Activated naive CD4-positive, alpha-beta T cell treated with anti-CD3 and anti-CD28 coated beads, Interleukin-2, amount 50 U/mL, for 16 hours (primary cell): ENCODE measurements around the gene PHTF2.
"Not testable (repeated sequence)": the region's sequence is repeated elsewhere in the genome, so short reads cannot be mapped to it uniquely, and the experiment has no call there.

Experiments
- DNase-seq: peaks from one replicate; pipeline ENCODE4 v3.0.0-alpha.2; 2020

The PHTF2 gene

DNA sequence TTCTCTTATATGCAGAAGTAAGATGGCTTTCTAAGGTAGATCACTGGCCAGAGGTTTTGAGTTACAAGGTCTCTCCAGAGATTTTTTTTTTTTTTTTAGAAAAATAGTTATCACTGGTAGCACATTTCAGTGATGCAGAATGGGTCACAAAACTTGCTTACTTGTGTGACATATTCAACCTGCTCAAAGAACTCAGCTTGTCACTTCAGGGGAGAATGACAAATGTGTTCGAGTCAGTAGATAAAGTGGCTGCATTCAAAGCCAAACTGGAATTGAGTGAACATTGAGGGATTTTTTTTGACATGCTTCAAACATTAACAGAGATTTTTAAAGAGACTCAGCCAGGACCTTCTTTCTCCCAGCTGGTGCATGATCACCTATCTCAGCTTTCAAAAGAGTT lies 33.4 kb downstream of the PHTF2 start:
- DNase-seq: no peak

DNA sequence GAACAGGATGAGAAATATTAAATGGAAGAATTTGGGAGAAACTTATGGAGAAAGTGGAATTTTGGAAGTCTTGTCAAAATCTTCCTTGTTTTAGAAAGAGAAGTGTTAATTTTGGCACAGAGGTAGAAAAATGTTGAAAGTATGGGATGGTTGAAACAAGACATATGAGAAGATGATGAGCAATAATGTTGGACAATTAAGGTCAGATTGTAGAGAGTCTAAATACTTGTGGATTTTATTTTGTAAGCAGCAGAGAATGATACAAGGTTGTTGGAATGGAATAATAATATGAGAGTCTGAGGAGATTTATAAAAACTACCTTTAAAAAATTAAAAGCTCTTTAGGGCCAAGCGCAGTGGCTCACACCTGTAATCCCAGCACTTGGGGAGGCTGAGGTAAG lies 34.6 kb downstream of the PHTF2 start:
- DNase-seq: no peak

DNA sequence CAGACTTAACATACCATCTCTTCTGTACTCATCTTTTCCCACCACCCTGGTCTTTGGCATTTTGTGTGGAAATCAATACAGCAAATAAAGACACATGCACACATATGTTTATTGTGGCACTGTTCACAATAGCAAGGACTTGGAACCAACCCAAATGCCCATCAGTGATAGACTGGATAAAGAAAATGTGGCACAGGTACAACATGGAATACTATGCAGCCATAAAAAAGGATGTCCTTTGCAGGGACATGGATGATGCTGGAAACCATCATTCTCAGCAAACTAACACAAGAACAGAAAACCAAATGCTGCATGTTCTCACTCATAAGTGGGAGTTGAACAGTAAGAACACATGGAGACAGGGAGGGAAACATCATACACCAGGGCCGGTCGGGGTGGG lies 37.9 kb downstream of the PHTF2 start:
- DNase-seq: not testable (repeated sequence)

DNA sequence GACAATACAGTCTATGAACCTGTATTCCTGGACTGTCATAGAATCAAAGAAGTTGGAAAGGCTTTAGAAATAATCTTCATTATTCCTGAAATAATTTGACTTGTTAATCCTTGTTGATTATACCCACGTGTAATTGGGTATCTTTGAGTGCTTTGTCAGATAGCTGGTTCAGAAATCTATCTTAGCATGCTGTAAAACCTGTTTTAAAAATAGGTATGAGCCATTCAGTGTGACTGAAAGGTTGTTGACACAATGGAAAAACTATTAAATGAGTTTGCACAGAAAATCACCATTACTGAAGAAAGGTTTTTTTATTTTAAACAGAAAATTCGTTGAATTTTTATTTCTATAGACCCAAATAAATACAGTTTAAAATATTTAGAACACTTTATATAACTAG lies 38.7 kb downstream of the PHTF2 start:
- no peak for DNase-seq

DNA sequence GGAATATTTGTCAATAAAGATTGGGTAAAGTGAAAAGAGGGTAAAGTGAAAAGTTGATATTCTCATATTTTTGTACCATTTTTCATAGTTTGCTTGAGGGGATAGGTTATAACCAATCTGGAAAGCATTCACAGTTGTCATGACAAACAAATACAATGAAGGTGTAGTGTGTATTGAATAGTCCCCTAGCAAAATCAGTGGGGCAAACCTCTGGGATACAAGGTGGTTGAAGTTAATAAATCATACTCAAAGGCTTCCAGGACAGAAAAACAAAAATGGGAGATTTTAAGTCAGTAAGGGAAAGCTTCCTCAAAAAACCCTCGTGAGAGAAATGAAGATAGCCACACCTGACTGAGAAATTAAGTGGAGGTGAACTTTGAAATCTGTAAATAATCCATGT lies 39.4 kb downstream of the PHTF2 start:
- no peak for DNase-seq

DNA sequence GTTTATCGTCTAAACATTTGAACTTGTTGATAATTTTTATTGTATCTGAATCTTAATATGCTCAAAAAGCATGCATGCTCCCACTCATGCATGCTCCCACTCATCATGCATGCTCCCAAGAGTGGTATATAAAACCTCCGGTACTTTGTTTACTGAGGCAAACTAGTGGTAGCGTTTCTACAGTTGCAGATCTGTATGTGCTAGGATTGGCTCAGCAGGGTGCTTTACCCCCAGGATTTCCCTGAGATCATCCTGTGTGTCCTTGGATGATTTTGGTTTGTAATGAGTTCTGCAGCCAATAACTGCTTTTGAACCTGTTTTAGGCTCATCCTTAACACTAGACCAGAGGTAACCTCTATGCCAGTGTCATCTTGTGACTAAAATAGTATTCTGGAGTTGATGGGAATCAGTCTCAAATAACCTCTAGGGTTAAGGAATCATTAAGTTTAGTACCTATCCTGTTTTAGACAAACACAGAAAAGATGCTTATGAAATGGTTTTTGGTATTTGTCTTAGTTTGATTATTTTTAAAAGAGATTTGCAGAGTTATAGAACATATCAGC lies 40.4 kb downstream of the PHTF2 start:
- DNase-seq: no peak

DNA sequence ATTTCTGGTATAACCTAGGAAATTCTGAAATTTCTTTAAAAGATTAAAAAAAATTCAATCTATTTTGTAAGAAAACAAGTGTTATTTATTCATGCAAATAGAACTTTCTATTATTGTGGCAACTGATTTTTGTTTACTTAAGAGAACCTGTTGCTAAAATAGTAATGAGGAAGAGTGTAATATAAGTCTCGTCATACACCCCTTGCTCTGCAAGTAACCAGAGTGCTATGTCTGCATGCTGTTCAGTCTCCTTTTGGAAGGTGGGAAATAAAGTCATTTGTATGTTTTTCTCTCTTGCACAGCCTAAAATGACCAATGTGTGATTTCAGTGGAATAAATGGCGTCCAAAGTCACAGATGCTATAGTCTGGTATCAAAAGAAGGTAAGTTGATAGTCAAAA lies 41.3 kb downstream of the PHTF2 start:
- DNase-seq: no peak

DNA sequence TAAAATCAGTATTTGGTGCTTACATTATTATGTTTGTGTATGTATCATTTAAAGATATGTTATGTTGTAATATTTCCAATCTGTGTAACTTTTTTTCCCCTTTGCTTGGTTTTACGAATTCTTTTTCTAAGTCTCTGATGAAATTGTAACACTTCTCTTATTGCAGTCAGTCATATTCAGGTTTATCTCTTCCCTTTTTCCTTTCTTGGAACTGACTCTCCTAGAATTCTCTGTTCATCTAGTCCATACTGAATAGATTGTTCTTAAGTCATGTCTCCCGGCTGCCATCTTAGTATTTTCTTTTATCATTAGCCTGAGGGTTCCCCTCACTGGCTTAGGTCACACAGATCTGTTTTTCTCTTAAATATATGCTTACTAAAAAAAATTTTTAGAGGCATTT lies 44.6 kb downstream of the PHTF2 start:
- no peak for DNase-seq

DNA sequence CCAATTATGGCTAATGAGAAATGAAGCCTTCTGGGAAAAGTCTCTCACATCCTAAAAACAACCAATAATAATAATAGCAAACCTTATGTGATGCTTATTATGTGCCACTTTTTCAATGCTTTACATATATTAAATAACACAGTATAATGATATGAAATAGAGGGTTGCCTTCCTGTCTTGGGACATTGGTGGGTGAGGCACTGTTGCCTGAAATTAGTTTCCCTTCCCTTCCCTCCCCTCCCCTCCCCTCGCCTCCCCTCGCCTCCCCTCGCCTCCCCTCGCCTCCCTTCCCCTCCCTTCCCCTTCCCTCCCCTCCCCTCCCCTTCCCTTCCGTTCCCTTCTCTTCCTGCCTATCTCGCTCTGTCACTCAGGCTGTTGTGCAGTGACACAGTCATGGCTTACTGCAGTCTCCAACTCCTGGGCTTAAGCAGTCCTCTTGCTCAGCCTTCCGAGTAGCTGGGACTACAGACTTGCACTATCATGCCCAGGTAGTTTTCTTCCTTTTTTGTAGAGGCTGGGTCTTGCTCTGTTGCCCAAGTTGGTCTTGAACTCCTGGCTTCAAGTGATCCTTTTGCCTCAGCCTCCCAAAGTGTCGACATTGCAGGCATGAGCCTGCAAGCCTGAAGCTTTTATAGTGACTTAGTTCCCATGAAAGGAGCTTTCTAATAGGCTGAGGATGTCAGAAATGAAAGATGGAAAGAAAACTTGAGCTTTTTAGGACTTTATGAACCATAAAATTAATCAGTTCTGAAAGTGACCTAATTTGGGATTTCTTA lies 47.9 kb downstream of the PHTF2 start:
- no peak for DNase-seq

DNA sequence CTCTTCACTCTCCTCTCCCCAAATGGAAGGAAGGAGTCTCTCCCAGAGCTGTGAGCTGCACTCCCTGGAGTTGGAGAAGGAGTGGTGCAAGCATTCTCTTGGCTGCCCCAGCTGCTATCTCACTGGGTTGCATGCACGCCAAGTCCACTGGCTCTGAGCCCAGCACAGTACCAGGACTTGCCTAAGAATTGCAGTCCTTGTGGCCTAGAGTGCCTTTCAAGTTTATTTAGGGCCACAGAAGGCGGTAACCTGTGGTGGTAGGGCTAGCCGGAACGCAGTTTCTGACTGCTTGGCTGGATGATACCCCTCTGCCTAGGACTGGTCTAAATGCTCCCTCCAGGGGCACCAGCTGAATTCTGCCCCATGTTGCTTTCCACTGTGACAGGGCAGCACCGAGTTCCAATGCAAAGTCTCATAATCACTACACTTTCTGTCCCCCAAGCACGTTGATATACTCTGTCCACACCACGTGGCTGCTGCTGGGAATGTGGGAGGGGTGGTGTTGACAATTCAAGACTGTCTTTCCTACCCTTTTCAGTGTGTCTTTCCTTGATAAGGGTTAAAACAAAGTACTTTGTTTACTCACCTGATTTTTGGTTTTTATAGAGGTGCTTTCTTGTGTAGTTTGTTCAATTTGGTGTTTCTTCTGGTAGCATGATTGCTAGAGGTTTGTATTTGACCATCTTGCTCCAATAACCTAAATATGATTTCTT lies 57.0 kb downstream of the PHTF2 start:
- no peak for DNase-seq

DNA sequence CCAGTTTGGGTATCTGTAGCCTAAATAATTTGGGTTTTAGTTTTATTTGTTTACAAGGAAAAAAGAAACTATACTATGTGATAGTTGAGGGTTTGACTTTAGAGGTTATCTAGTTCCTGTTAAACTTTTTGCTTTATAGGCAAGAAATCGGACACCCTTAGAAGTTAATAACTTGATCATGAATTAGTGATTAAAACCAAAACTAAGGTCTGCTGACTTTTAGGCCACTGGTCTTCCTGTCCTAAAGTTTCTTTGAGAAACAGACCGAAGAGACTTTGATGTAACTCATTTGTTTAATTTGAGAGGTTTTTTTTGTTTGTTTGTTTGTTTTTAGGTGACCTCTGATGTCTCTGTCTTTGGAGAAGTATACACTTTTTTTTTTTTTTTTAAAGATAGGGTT lies 59.7 kb downstream of the PHTF2 start:
- DNase-seq: no peak

DNA sequence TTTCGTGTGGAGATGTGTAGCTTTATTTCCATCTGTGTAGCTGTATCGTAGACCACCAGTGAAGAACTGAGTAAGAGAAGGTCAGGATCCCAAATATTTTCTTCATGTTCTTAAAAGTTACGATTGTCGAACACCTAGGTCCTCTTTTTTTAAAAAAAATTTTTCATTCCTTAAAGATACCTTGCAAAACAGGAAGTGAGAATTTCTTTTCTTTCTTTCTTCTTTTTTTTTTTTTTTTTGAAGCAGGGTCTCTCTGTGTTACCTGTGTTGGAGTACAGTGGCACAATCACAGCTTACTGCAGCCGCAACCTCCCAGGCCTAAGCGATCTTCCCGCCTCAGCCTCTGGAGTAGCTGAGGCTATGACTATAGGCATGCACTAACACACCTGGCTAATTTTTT lies 60.8 kb downstream of the PHTF2 start:
- DNase-seq: no peak

DNA sequence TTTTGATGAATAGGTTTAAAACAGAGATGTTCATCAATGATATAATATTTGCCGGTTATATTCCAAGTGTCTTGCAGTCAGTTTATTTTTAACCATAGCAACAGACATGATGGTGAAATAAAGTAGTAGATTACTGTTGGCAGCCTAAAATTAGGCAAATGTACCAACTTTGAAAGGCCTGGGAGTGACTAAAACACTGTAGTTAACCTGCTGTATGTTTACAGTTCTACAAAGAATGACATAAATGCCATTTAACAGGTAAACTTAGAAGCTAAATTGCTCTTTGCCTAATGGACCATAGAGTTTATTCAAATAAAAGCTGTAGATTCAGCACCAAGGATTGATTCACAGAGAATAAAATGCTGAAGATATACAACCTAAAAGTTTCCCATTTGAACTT lies 64.1 kb downstream of the PHTF2 start:
- DNase-seq: no peak

DNA sequence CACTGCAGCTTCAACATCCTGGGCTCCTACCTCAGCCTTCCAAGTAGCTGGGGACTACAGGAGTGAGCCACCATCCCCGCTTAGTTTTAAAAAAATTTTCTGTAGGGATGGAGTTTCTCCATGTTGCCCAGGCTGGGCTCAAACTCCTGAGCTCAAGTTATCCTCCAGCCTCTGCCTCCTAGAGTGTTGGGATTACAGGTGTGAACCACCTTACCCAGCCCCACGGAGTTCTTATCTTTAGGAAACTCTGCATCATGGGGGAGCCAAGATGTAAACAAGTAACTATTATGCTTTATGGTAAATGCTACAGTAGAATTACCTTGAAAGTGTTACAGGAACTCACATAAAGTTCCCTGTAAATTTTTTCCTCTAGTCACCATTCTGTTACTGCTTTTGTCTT lies 65.3 kb downstream of the PHTF2 start:
- DNase-seq: no peak

DNA sequence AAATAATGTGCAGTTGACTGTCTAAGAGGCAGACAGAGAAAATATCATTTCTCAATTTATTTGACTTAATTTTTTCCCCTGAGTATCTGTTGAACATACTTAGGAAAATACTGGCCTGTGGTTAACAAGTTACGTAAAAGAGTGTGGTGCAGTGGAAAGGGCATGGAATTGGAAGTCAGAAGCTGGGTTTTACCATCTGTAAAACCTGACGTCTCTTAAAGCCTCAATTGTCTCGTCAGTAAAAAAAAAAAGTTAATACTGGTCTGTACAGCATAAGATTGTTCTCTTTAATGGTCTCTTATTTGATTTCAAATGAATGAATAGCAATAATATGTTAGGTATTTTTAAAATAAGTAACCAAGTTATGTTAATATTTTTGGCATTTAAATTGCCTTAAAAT lies 67.8 kb downstream of the PHTF2 start:
- no peak for DNase-seq

DNA sequence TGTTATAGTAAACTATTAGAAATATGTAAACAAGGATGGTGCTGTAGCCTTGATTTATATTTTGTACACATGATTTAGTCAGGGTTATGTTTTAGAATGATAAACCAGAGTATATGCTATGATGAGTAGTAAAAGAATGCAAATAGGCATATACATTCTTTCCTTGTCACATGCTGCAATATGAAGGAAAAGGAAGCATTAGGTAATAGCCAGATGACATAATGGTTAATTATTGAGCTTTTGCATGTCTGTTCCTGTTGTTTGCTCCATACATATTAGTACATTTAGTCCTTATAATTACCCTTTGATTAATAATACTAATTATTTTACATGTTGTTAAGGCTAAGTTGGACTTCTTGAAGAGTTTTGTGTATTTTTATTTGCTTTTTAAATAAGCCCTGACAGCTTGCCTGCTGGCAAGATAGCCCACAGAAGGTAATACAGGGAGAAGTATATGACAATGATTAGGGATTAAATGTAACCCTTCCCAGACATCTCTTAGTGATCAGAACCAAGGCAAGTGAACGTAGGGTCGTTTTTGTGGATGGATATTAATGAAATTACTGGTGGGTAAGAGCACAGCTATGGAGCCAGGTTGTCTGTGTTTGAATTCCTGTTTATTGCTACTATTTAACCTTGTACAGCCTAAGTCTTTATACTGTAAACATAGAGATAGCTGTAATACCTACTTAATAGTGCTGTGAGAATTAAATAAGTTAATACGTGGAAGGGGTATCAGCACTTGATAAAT lies 68.4 kb downstream of the PHTF2 start:
- no peak for DNase-seq

DNA sequence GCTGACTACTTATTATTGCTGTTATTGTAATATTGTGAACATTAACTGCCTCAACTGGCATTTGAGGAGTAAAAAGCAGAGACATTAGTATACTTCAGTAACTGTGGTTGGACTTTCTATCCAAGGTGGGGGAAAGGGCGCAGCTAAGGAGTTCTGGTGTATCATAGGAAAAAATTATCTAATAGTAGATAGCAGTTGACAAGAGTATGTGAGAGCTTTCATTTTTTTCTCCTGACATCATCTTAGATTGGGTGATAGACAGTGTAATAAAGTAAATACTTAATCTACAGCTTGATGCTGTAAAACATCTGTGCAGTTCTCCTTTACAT lies 68.9 kb downstream of the PHTF2 start:
- no peak for DNase-seq

DNA sequence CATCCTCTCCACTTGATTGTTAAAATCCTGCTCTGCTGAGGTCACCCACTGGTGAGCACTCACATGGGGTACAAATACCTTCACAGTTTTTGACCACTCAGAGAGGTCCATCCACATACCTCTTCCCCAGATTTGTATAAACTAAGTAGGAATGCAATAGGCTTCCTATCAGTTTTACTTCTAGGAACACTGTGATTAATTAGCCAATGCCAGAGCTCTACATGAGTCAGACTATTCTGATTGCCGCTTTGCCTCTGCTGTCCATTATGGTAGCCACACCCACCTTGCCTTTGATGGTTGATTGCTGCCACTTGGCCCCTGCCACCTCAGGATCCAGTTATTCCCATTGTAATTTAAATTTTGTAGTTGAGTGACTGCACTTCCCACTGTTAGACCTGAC lies 73.7 kb downstream of the PHTF2 start:
- not testable (repeated sequence) for DNase-seq

DNA sequence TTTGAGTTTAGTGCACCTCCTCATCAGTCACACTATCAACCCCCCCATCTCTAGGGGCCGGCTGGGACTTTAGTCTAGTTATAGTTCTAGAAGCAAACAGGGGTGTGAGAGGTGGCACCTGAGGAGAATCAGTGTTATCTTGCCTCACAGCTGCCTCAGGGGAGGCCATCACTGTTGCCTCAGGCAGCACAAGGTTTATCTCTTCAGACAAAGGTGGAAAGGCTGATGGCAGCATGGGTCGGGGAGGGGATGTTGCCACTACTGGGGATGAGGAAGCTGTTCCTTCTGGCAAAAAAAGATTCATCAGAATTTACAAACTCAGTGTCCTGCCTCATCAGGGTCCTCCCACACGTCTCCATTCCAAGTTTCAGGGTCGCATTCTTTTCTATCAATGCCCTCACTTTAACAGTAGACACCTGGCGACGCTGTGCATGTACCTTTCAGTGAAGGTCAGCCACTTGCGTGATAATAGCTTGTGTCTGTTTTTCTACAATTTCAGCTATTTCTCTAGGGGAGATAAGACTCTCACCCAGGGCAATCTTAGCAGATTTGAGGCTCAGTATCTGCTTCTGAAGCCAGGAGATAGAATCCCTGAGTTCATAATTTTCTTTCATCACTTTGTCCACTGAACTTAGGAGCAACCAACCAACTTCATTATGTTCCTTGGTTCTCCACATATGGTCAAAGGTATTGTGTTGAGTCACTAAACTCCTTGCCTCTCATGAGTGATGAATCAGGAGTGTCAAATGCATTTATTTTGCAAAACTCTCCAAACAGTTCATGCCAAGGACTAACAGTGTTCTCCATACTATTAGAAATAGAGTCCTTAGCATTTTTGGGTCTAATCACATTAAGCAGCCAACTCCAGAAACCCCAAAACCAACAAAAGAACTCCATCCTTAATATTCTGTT lies 75.1 kb downstream of the PHTF2 start:
- DNase-seq: not testable (repeated sequence)

DNA sequence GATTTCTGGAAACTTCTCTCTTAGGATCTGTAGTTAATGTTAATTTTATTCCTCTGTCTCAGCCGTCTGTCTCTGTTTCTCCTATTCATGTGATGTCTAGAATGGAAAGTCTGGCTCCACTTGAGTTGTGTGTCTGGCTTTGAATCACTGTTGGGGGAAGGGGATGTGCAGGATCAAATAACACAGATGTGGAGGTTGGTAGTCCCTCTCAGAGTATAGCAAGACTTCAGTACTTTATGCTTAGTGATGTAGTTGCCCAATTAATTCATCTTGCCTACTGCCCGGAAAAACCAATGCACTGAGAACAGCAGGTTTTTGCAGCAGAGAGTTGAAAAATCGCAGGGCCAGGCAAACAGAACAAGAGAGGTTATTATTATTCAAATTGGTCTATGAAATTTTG lies 79.2 kb downstream of the PHTF2 start:
- DNase-seq: no peak

DNA sequence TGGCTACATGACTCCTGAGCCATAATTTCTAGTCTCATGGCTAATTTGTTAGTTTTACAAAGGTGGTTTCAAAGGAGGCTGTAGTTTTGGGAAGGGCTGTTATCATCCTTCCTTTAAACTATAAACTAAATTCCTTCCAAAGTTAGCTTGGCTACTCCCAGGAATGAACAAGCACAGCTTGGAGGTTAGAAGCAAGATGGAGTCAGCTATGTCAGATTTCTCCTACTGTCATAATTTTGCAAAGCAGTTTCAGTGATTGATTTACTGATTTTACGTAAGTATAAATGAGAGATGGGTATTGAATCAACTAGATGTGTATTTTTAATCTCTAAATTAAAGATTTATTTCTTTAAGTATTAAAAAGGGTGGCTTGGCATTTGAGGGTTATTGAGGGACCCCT lies 79.9 kb downstream of the PHTF2 start:
- DNase-seq: no peak

DNA sequence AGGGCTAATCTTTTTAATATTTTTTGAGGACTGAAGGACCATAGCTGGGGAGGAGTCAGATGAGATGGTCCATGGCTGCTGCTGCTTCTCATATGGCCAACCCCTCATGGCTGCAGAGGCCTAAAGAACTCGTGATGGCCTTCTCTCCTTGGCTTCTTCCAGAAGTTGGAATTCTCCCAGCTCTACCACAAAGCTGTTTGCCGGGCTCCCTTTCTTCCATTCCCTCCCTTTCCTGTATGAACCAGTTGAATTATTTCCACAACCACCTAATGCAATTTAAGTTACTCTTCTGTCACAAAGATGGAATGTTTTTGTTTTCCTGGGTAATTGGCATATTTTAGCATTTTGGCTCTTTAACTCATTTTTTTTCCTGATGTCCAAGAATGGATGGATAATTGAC lies 80.7 kb downstream of the PHTF2 start:
- no peak for DNase-seq

DNA sequence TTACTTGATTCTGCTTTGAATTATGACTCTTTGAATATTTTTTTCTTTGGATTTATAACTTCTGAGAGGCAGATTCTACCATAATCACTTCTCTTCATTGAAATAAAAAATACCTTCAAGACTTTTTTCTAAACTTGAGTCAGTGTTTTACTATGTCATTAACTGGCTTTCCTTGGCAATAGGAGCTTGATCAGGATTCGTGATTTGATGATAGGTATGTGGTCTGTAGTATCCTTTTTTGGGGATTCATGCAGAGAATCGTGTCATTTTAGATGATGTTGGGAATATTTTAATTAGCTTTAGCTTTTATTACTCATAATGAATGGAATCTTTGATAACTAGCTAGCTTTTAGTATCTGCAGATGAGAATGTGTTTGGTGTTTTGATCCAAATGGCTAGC lies 83.3 kb downstream of the PHTF2 start:
- no peak for DNase-seq
